ENCODE results near the gene GSC2. TPM values are rescaled to one million over a fixed set of nuclear protein-coding genes. Genes with fewer than 3 reads are reported as not detected.
A peak's percentile ranks its signal among the peaks of the same experiment; 100 is the strongest.
"Not testable (repeated sequence)": the region's sequence is repeated elsewhere in the genome, so short reads cannot be mapped to it uniquely, and the experiment has no call there.

Gene GSC2
- total RNA-seq, 3 donors from 2014 or later = not detected

GRCh38 chr22:19173047-19174035 is 23.2 kb upstream of the GSC2 start:
- no peak for ATAC-seq
- peaks cover 21% of the 10 kb centered on the region for H3K27me3 Mint-ChIP-seq (ENCODE audit: low read depth)
- H3K4me3 Mint-ChIP-seq = peak overlapping the region; percentile 97
- peaks cover 4% of the 10 kb centered on the region for H3K36me3 Mint-ChIP-seq (ENCODE audit: insufficient read depth)
- no peaks in the 10 kb centered on the region for H3K9me3 Mint-ChIP-seq
- no peak for DNase-seq
- H3K4me1 Mint-ChIP-seq (ENCODE audit: low read depth) = peaks cover 33% of the 10 kb centered on the region

GRCh38 chr22:19172213-19173046 is 22.3 kb upstream of the GSC2 start:
- H3K9me3 Mint-ChIP-seq = no peaks in the 10 kb centered on the region
- H3K36me3 Mint-ChIP-seq (ENCODE audit: insufficient read depth) = peaks cover 4% of the 10 kb centered on the region
- peaks cover 29% of the 10 kb centered on the region for H3K27me3 Mint-ChIP-seq (ENCODE audit: low read depth)
- ATAC-seq = no peak
- no peak for DNase-seq
- H3K4me3 Mint-ChIP-seq = peak overlapping the region; percentile 97
- H3K4me1 Mint-ChIP-seq (ENCODE audit: low read depth) = peaks cover 33% of the 10 kb centered on the region

GRCh38 chr22:19169947-19170318 is 19.8 kb upstream of the GSC2 start:
- H3K4me3 Mint-ChIP-seq = peak overlapping the region; percentile 97
- H3K27me3 Mint-ChIP-seq (ENCODE audit: low read depth) = peaks cover 41% of the 10 kb centered on the region
- peaks cover 31% of the 10 kb centered on the region for H3K4me1 Mint-ChIP-seq (ENCODE audit: low read depth)
- H3K36me3 Mint-ChIP-seq (ENCODE audit: insufficient read depth) = peaks cover 4% of the 10 kb centered on the region
- DNase-seq = no peak
- H3K9me3 Mint-ChIP-seq = no peaks in the 10 kb centered on the region
- no peak for ATAC-seq

DNA sequence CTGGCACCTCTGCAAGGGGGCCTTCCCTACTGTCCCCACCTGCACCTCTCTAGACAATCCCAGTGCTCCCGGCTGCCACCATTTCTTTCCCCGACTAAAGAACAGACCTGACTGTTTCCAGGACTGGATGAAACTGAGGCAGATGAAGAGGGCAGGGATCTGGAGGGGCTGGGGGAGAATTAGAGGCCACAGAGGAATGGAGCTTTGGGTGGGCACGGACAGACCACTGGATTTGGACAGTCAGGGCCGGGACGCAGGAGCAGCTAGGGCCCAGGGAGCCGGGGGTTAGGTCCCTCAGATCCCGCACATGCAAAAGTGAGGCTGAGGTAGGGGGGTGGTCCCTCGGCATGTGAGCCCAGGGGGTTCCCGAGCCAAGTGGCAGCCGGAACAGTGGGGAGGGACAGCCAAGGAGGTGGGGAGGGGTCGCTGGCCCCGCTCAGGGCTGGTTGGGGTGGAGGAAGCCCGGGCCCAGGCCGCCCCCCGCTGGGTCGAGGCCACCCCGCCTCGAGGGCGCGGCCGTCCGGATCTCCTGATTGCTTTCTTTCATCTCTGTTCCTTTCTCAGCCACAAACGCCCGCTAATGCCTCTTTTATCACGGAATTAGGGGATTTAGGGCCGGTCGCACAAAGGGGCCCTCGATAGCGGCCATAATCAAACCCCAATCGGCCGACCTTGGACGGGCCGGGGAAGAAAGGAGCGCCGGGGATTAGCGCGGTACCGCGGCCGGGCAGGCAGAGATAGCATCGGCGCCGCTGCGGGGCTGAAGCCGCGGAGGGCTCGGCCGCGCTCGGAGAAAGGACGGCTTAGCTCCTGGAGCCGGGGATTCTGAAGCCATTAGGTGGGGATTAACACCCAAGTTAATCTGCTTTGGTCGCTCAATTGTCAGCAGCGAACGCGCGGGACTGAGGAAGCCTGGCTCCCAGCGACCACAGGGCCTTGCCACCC is 19.2 kb upstream of the GSC2 start:
- DNase-seq (no peak), ATAC-seq (no peak)
- H3K9me3 Mint-ChIP-seq = no peaks in the 10 kb centered on the region
- H3K36me3 Mint-ChIP-seq (ENCODE audit: insufficient read depth) = peaks cover 4% of the 10 kb centered on the region
- peak overlapping the region; percentile 50 for H3K4me3 Mint-ChIP-seq
- H3K4me1 Mint-ChIP-seq (ENCODE audit: low read depth) = peaks cover 31% of the 10 kb centered on the region
- peaks cover 47% of the 10 kb centered on the region for H3K27me3 Mint-ChIP-seq (ENCODE audit: low read depth)

DNA sequence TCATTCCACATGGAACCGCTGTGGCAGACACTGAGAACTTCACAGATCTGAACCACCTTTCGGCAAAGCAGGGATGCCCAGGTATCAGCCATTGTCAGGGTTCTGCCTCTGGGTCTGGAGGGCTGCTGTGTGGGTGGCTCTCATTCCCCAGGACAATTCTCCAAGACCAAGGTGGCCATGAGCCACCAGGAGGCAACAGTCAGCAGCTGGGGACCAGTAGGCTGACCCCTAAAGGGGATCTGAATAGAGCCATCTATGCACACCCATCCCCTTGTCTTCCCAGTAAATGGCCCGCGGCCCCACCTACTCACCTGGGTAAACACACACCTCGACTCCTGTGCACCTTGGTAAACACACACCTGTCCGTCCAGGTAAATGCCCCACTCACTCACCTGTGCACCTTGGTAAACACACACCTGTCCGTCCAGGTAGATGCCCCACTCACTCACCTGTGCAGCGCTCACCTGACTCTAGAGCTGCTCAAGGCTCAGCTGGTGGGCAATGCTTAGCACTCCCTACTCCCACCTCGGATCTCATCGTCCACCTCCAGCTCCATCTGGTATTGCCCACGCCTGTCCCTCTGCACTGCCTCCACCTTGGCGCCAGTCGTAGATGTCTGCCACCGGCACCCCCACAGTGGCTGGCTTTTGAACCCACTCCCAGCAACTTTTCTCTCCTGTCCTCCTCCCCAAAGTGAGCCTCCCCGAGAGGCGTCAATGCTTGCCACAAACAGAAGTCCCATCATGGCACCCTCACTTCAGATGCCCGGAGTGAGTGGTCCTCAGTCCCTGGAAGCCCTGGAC is 18.2 kb upstream of the GSC2 start:
- DNase-seq = no peak
- no peak overlapping the region for H3K4me3 Mint-ChIP-seq
- no peaks in the 10 kb centered on the region for H3K9me3 Mint-ChIP-seq
- H3K27me3 Mint-ChIP-seq (ENCODE audit: low read depth) = peaks cover 49% of the 10 kb centered on the region
- peaks cover 4% of the 10 kb centered on the region for H3K36me3 Mint-ChIP-seq (ENCODE audit: insufficient read depth)
- peaks cover 24% of the 10 kb centered on the region for H3K4me1 Mint-ChIP-seq (ENCODE audit: low read depth)
- ATAC-seq = no peak

- no peaks in the 10 kb centered on the region for H3K9me3 Mint-ChIP-seq
- H3K4me3 Mint-ChIP-seq = no peak overlapping the region
- no peak for ATAC-seq
- H3K27me3 Mint-ChIP-seq (ENCODE audit: low read depth) = peaks cover 49% of the 10 kb centered on the region
- no peaks in the 10 kb centered on the region for H3K36me3 Mint-ChIP-seq (ENCODE audit: insufficient read depth)
- no peak for DNase-seq
- peaks cover 15% of the 10 kb centered on the region for H3K4me1 Mint-ChIP-seq (ENCODE audit: low read depth)
Observed at GRCh38 chr22:19167106-19167869, 17.2 kb upstream of the GSC2 start.

GRCh38 chr22:19166421-19166820 is 16.3 kb upstream of the GSC2 start:
- ATAC-seq = no peak
- H3K36me3 Mint-ChIP-seq (ENCODE audit: insufficient read depth) = no peaks in the 10 kb centered on the region
- peaks cover 13% of the 10 kb centered on the region for H3K4me1 Mint-ChIP-seq (ENCODE audit: low read depth)
- H3K27me3 Mint-ChIP-seq (ENCODE audit: low read depth) = peaks cover 51% of the 10 kb centered on the region
- H3K9me3 Mint-ChIP-seq = no peaks in the 10 kb centered on the region
- no peak for DNase-seq
- no peak overlapping the region for H3K4me3 Mint-ChIP-seq

DNA sequence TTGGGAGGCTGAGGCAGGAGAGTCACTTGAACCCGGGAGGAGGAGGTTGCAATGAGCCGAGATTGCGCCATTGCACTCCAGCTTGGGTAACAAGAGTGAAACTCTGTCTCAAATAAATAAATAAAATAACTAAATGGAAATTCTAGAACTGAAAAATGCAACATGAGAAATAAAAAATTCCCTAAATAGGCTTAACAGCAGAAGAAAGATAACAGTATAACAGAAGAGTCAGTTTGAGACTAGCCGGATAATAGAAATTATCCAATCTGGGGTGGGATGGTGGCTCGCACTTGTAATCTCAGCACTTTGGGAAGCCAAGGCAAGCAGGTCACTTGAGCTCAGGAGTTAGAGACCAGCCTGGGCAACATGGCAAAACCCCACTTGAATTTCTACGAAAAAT is 14.3 kb upstream of the GSC2 start:
- ATAC-seq = no peak
- H3K36me3 Mint-ChIP-seq (ENCODE audit: insufficient read depth) = no peaks in the 10 kb centered on the region
- H3K4me1 Mint-ChIP-seq (ENCODE audit: low read depth) = peaks cover 4% of the 10 kb centered on the region
- no peak overlapping the region for H3K4me3 Mint-ChIP-seq
- H3K9me3 Mint-ChIP-seq = no peaks in the 10 kb centered on the region
- H3K27me3 Mint-ChIP-seq (ENCODE audit: low read depth) = peaks cover 47% of the 10 kb centered on the region
- DNase-seq = no peak

DNA sequence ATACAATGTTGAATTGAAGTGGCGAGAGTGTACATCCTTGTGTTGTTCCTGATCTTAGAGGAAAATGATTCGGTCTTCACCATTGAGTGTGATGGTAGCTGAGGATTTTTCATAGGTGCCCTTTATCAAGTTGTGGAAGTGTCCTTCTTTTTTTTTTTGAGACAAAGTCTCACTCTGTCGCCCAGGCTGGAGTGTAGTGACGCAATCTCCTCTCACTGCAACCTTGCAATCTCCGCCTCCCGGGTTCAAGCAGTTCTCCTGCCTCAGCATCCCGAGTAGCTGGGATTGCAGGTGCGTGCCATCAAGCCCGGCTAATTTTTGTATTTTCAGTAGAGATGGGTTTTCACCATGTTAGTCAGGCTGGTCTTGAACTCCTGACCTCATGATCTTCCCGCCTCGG is 8.6 kb upstream of the GSC2 start:
- not testable (repeated sequence) for H3K4me3 Mint-ChIP-seq; H3K9me3 Mint-ChIP-seq; H3K4me1 Mint-ChIP-seq (ENCODE audit: low read depth); H3K36me3 Mint-ChIP-seq (ENCODE audit: insufficient read depth); ATAC-seq; DNase-seq
- peaks cover 29% of the 10 kb centered on the region for H3K27me3 Mint-ChIP-seq (ENCODE audit: low read depth)

DNA sequence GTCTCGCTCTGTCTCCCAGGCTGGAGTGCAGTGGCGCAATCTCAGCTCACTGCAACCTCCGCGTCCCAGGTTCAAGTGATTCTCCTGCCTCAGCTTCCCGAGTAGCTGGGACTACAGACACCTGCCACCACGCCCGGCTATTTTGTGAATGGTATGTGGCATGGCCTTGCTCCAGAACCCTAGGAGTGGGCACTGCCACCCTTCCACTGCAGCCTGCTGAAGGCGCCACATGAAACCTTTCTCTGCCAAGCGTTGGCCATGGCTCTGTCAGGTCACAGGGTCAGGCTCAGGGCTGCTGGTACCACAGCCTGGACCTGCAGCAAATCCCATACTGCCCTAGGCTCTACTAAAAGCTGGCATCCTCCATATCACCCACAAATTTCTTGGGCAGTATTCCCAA is 6.0 kb upstream of the GSC2 start:
- H3K4me3 Mint-ChIP-seq; DNase-seq; H3K4me1 Mint-ChIP-seq (ENCODE audit: low read depth); ATAC-seq; H3K9me3 Mint-ChIP-seq; H3K36me3 Mint-ChIP-seq (ENCODE audit: insufficient read depth): not testable (repeated sequence)
- peaks cover 45% of the 10 kb centered on the region for H3K27me3 Mint-ChIP-seq (ENCODE audit: low read depth)

DNA sequence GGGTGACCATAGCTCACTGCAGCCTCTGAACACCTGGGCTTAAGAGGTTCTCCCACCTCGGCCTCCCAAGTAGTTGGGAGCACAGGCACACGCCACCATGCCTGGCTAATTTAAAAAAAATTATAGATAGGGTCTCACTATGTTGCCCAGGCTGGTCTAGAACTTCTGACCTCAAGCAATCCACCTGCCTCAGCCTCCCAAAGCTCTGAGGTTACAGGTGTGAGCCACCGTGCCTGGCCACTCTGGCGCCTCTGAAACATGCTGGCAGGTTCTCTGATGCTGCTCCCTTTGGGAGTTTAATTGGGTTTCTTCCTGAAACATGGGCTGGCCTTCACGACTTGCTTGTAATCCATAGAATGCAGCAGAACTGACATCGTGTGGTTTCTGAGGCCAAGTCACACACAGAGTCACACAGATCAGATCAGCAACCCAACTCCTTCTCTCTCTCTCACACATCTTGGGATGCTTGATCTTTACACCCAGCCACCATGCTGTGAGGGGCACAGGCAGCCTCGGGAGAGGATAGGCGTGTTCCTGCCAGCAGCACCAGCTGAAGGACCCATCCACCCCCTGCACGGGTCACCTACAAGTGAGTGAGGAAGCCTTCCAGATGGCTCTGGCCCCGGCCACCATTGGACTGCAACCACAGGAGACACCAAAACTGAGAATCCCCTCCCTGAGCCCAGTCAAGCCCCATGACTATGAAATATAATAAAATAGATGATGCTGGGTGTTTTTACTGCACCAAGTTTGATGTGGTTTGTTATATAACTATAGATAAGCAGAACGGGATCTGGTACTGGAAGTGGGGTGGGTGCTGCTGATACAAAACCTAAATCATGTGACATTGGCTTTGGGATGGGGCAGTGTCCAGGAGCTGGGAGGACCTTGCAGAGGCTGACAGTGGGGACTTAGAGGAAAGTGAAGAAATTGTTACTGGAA is 3.1 kb upstream of the GSC2 start:
- H3K4me3 Mint-ChIP-seq = no peak overlapping the region
- peaks cover 7% of the 10 kb centered on the region for H3K4me1 Mint-ChIP-seq (ENCODE audit: low read depth)
- DNase-seq = no peak
- no peaks in the 10 kb centered on the region for H3K36me3 Mint-ChIP-seq (ENCODE audit: insufficient read depth)
- ATAC-seq = no peak
- H3K27me3 Mint-ChIP-seq (ENCODE audit: low read depth) = peaks cover 50% of the 10 kb centered on the region
- H3K9me3 Mint-ChIP-seq = no peaks in the 10 kb centered on the region
